ENCODE results near the gene ACAD10. TPM values are rescaled to one million over a fixed set of nuclear protein-coding genes. Genes with fewer than 3 reads are reported as not detected.

ACAD10 gene
- total RNA-seq, 4 donors from 2014 or later = 13.9 to 20.4 (median 16.6) TPM

GRCh38 chr12:111776836-111777344, 91.0 kb downstream of the ACAD10 start:
- no peak for DNase-seq
- H3K9me3 ChIP-seq = no peaks in the 10 kb centered on the region
- WGBS, 2 donors = 43 to 53% methylated on average over 1 to 3 of the region's 3 CpGs
- no peaks in the 10 kb centered on the region for H3K27me3 ChIP-seq
- peaks cover 50 to 89% (median 54%) of the 10 kb centered on the region in 3 donors for H3K4me1 ChIP-seq
- no peak for TF ChIP-seq POLR2A (IDR thresholded peaks at IDR 0.05)
- TF ChIP-seq, protein P1, sequence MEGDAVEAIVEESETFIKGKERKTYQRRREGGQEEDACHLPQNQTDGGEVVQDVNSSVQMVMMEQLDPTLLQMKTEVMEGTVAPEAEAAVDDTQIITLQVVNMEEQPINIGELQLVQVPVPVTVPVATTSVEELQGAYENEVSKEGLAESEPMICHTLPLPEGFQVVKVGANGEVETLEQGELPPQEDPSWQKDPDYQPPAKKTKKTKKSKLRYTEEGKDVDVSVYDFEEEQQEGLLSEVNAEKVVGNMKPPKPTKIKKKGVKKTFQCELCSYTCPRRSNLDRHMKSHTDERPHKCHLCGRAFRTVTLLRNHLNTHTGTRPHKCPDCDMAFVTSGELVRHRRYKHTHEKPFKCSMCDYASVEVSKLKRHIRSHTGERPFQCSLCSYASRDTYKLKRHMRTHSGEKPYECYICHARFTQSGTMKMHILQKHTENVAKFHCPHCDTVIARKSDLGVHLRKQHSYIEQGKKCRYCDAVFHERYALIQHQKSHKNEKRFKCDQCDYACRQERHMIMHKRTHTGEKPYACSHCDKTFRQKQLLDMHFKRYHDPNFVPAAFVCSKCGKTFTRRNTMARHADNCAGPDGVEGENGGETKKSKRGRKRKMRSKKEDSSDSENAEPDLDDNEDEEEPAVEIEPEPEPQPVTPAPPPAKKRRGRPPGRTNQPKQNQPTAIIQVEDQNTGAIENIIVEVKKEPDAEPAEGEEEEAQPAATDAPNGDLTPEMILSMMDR (IDR thresholded peaks at IDR 0.05) = no peak
- no peak overlapping the region for H3K4me3 ChIP-seq
- peaks cover 0 to 43% (median 7%) of the 10 kb centered on the region in 3 donors for H3K36me3 ChIP-seq
- peak overlapping the region; percentile 70 to 91 (median 86) for H3K27ac ChIP-seq
- intact Hi-C loops (cut with DNase I) = no loop called here

DNA sequence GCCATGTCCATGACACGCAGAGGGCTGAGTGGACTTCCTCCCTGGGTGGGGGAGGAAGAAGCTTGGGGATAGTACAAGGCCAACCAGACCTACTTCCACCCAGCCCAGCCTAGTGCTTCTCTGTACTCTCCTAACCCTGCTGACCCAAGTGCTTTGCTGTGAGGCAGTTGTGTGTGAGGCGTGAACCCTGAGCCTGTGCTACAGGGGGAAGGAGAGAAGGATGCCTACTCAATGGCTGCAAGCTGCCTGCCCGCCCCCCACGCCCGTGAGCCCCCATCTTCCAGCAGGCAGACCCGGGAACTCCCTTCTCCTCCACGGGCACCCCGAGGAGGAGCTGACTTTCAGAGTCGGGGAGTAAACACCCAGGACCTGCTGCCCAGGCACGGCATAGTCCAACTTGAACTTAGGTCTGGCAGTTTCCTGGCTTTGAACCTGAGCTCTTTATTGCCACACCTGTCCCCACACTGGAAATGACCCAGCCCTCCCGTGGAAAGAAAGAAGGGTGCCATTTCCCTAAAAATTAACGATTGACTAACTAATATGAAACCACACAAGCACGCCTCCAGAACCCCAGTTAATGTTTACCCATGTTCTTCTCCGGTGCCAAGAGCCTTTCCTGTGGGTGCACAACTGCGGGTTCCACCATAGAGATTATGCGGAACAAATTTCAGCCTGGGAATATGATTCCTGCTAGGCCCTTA, 91.6 kb downstream of the ACAD10 start:
- Histone ChIP-seq H3K27me3 (no peaks in the 10 kb centered on the region), H3K9me3 (no peaks in the 10 kb centered on the region), H3K4me3 (no peak overlapping the region), H3K36me3 (peaks cover 0 to 49% (median 13%) of the 10 kb centered on the region in 3 donors), H3K27ac (peak overlapping the region; percentile 70 to 91 (median 86)), H3K4me1 (peaks cover 49 to 83% (median 50%) of the 10 kb centered on the region in 3 donors)
- intact Hi-C loops (cut with DNase I) = no loop called here
- TF ChIP-seq, protein P1 (IDR thresholded peaks at IDR 0.05) = no peak
- TF ChIP-seq POLR2A (IDR thresholded peaks at IDR 0.05) = no peak
- 62 to 78% methylated on average over 8 of the region's 16 CpGs for WGBS, 2 donors
- no peak for DNase-seq

DNA sequence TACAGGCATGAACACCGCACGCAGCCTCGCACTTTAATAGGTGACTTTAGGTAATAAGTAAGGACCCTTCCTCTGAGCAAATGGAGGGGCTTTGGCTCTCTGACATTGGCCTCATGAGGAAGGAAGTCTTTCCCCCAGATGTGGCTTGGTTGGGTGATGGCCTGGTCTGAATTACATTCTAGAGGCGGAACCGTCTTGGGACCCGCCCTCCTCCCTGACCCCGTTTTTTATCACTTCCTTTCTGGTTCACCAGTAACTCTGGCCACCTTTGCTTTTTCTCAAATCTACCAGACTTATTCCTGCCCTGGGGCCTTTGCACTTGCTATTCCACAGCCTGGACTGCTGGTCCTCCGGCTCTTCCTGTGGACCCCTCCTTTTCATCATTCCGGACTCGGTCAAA, 94.3 kb downstream of the ACAD10 start:
- H3K4me1 ChIP-seq = peaks cover 29 to 57% (median 31%) of the 10 kb centered on the region in 3 donors
- no peak for DNase-seq
- no peak overlapping the region for H3K4me3 ChIP-seq
- no peaks in the 10 kb centered on the region for H3K9me3 ChIP-seq
- intact Hi-C loops (cut with DNase I) = no loop called here
- H3K36me3 ChIP-seq = peaks cover 16 to 75% (median 39%) of the 10 kb centered on the region in 3 donors
- 77 to 88% methylated on average over 7 of the region's 10 CpGs for WGBS, 2 donors
- peak overlapping the region in 3 of 4 donors; percentile 38 to 53 (median 50) for H3K27ac ChIP-seq
- TF ChIP-seq, protein P1 (IDR thresholded peaks at IDR 0.05) = no peak
- no peak for TF ChIP-seq POLR2A (IDR thresholded peaks at IDR 0.05)
- no peaks in the 10 kb centered on the region for H3K27me3 ChIP-seq

GRCh38 chr12:111780615-111781014, 94.8 kb downstream of the ACAD10 start:
- intact Hi-C loops (cut with DNase I) = no loop called here

More at GRCh38 chr12:111780615-111781014, 94.8 kb downstream of the ACAD10 start:
- H3K27ac ChIP-seq = peak overlapping the region in 3 of 4 donors; percentile 38 to 53 (median 50)
- WGBS, 2 donors = 83 to 86% methylated on average over 3 to 4 of the region's 5 CpGs
- no peak for DNase-seq
- no peaks in the 10 kb centered on the region for H3K27me3 ChIP-seq
- H3K4me3 ChIP-seq = no peak overlapping the region
- H3K4me1 ChIP-seq = peaks cover 25 to 57% (median 26%) of the 10 kb centered on the region in 3 donors
- peaks cover 16 to 80% (median 44%) of the 10 kb centered on the region in 3 donors for H3K36me3 ChIP-seq
- TF ChIP-seq POLR2A (IDR thresholded peaks at IDR 0.05) = no peak
- TF ChIP-seq, protein P1 (IDR thresholded peaks at IDR 0.05) = no peak
- no peaks in the 10 kb centered on the region for H3K9me3 ChIP-seq

All from esophagus squamous epithelium (tissue), 5 donors.